ENCODE measurements around the gene SEPTIN5. TPM values are rescaled to one million over a fixed set of nuclear protein-coding genes. Genes with fewer than 3 reads are reported as not detected.

The SEPTIN5 gene
- total and polyA plus RNA-seq, 9 of the 15 experiments (the other 6 are each of a cell fraction or from before 2014, with no cell fraction given), result 0.03 to 195 (median 119) TPM

DNA sequence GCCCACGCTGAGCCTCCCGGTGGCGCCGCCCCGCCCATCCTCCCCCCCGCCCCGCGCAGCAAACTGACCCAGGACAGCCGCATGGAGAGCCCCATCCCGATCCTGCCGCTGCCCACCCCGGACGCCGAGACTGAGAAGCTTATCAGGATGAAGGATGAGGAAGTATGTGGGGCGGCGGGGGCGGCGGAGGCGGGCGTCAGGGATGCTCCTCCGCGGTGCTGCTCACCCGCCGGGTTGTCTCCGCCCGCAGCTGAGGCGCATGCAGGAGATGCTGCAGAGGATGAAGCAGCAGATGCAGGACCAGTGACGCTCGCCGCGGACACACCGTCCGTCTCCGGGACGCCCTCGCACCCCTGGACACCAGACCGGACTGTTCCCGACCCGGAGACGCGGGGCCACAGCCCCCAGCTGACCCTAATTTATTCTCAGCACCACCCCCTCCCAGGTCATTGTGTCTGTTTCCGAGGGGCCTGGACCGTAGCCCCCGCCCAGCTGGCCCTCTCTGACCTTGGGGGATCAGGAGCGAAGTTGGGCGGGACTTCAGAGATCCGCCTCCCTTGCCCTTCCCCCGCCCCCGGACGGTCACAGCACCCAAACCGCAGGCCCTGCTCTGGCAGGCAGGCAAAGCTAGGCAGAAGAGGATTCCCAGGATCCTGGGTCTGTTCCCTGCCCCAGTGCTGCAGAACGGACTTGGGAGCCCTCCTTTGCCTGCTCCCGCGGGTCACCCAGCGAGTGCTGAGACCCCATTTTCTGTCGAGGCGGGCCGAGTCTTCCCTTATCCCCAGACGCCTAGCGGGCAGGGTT is 8.1 kb downstream of the SEPTIN5 start (continued):
- TF ChIP-seq HNRNPLL (IDR thresholded peaks at IDR 0.05; ENCODE audit: low read depth, low read length, poor library complexity, severe bottlenecking) (no peak), SRSF7 (optimal IDR thresholded peaks at IDR 0.05; ENCODE audit: low read depth, low read length) (no peak), POLR2H (tag; IDR thresholded peaks at IDR 0.05; ENCODE audit: low read depth) (no peak), BRD4 (IDR thresholded peaks at IDR 0.05) (peak; percentile 31; the same call in 1 of the 2 replicates), RFX1 (IDR thresholded peaks at IDR 0.05) (no peak), GABPB1 (CRISPR knock-in tag; IDR thresholded peaks at IDR 0.05) (no peak), RNF219 (CRISPR knock-in tag; IDR thresholded peaks at IDR 0.05) (peak; percentile 59; the same call in 1 of the 2 replicates), TAF15 (IDR thresholded peaks at IDR 0.05; ENCODE audit: low read depth, low read length) (peak; percentile 19; the same call in 1 of the 2 replicates), ZC3H11A (IDR thresholded peaks at IDR 0.05; ENCODE audit: low read depth, low read length) (0 out of 2 replicates have a peak, but pooled peaks have one; percentile 34), CHCHD3 (CRISPR knock-in tag; IDR thresholded peaks at IDR 0.05) (peak; percentile 63), CEBPB (tag; IDR thresholded peaks at IDR 0.05) (no peak)
- TF ChIP-seq, protein P1, sequence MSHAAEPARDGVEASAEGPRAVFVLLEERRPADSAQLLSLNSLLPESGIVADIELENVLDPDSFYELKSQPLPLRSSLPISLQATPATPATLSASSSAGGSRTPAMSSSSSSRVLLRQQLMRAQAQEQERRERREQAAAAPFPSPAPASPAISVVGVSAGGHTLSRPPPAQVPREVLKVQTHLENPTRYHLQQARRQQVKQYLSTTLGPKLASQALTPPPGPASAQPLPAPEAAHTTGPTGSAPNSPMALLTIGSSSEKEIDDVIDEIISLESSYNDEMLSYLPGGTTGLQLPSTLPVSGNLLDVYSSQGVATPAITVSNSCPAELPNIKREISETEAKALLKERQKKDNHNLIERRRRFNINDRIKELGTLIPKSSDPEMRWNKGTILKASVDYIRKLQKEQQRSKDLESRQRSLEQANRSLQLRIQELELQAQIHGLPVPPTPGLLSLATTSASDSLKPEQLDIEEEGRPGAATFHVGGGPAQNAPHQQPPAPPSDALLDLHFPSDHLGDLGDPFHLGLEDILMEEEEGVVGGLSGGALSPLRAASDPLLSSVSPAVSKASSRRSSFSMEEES (CRISPR knock-in tag; IDR thresholded peaks at IDR 0.05), result no peak
- TF ChIP-seq, protein P2, sequence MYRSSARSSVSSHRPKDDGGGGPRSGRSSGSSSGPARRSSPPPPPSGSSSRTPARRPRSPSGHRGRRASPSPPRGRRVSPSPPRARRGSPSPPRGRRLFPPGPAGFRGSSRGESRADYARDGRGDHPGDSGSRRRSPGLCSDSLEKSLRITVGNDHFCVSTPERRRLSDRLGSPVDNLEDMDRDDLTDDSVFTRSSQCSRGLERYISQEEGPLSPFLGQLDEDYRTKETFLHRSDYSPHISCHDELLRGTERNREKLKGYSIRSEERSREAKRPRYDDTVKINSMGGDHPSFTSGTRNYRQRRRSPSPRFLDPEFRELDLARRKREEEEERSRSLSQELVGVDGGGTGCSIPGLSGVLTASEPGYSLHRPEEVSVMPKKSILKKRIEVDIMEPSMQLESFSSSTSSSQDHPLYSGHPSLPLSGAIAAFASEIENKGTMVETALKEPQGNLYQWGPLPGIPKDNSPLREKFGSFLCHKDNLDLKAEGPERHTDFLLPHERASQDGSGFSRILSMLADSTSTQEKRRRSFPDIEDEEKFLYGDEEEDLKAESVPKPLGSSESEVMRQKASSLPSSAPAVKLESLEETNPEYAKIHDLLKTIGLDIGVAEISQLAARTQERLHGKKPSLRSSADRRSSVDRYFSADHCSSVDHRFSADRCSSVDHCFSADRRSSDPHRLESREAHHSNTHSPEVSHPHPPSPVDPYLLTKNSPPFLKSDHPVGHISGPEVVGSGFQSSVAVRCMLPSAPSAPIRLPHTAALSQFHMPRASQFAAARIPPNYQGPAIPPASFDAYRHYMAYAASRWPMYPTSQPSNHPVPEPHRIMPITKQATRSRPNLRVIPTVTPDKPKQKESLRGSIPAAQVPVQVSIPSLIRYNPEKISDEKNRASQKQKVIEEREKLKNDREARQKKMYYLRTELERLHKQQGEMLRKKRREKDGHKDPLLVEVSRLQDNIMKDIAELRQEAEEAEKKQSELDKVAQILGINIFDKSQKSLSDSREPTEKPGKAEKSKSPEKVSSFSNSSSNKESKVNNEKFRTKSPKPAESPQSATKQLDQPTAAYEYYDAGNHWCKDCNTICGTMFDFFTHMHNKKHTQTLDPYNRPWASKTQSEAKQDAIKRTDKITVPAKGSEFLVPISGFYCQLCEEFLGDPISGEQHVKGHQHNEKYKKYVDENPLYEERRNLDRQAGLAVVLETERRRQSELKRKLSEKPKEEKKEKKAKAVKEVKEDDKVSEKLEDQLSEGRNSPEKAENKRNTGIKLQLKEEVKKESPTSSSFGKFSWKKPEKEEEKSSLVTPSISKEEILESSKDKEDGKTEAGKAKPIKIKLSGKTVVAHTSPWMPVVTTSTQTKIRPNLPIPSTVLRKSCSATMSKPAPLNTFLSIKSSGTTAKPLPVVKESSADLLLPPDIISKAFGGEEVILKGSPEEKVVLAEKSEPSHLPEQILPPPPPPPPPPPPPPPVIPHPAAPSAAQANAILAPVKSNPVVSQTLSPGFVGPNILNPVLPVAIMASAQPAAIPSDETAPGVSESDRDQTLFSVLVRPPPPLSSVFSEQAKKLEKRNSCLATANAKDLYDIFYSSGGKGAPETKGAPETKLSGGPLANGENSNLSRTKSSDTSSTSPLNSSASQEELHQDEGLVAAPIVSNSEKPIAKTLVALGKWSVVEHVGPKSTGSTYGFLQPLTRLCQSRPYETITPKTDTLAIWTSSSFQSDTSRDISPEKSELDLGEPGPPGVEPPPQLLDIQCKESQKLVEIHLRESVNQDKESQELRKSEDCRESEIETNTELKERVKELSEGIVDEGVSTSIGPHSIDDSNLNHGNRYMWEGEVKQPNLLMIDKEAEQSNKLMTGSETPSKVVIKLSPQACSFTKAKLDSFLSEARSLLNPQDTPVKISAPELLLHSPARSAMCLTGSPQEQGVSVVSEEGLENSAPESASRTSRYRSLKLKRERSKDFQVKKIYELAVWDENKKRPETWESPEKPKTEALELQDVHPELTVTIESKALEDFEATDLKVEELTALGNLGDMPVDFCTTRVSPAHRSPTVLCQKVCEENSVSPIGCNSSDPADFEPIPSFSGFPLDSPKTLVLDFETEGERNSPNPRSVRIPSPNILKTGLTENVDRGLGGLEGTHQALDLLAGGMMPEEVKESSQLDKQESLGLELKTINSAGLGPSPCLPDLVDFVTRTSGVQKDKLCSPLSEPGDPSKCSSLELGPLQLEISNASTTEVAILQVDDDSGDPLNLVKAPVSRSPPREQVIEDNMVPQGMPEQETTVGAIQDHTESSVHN (IDR thresholded peaks at IDR 0.05; ENCODE audit: borderline replicate concordance in 1 of 2, low read depth in 1 of 2), result no peak
